NOMO-1 (cell line): ENCODE data around the gene TMEM178B.
"Not testable (repeated sequence)": the region's sequence is repeated elsewhere in the genome, so short reads cannot be mapped to it uniquely, and the experiment has no call there.

Experiments
- DNase-seq, 2 experiments: peaks; one replicate each; lab custom pipeline; 2025; ENCODE audit not compliant: unreplicated experiment in 2 of 2; lab: John Stamatoyannopoulos, UW

Gene TMEM178B

GRCh38 chr7:141073173-141073640, 657 bp upstream of the TMEM178B start:
- DNase-seq, result no peak

DNA sequence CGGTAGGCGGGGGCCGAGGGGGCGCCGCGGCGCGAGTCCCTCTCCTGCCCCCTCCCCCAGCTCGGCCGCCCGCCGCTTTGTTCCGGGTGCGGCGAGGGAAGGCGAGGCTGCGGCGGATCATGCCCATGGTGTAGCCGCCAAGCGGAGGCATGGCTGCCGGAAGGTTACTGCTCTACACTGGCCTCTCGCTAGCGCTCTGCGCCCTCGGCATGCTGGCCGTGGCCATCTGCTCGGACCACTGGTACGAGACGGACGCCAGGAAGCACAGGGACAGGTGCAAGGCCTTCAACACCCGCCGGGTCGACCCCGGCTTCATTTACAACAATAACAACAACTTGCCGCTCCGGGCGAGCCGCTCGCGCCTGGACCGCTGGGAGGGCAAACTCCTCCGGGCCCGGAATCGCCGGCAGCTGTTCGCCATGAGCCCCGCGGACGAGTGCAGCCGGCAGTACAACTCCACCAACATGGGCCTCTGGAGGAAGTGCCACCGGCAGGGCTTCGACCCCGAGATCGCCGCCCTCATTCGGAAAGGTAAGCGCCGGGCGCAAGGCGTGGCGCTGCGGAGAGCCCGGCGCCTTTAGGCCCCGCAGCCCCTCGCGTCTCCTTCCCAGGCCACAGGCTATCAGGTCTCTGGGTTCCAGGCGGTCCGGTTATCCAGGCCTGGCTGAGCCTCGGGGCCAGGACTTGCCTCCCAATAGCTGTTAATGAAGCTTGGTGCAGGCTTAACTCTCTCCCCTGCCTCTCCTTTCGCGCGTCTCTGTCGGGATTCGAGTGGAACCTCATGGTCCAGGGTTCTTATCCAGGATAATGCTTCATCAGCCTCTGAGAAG, 513 bp downstream of the TMEM178B start:
- DNase-seq, result no peak

DNA sequence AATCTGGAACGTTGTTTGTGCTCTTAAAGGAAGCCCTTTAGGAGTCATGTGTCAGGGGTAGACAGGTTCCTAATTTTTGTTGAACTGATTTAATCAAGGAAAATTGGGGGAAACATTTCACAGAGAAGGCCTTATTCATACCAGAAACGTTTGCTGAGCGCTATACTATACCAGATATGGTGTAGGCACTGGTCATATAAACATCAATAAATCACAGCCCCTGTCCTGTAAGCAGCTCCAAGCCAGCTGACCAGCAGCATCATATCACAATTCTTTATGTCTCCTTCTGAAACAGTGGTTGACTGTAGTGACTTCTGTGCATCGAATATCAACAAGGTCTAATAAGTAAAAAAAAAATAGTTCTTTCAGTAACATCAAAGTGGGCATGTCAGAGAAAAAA, 1.1 kb downstream of the TMEM178B start:
- no peak for DNase-seq

GRCh38 chr7:141076377-141076776, 2.5 kb downstream of the TMEM178B start:
- DNase-seq, result no peak

GRCh38 chr7:141079219-141079618, 5.4 kb downstream of the TMEM178B start:
- DNase-seq, result no peak

DNA sequence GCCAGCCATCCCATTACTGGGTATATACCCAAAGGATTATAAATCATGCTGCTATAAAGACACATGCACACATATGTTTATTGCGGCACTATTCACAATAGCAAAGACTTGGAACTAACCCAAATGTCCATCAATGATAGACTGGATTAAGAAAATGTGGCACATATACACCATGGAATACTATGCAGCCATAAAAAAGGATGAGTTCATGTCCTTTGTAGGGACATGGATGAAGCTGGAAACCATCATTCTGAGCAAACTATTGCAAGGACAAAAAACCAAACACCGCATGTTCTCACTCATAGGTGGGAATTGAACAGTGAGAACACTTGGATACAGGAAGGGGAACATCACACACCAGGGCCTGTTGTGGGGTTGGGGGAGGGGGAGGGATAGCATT, 15.6 kb downstream of the TMEM178B start:
- not testable (repeated sequence) for DNase-seq

GRCh38 chr7:141094336-141095070, 20.6 kb downstream of the TMEM178B start:
- DNase-seq, result no peak

DNA sequence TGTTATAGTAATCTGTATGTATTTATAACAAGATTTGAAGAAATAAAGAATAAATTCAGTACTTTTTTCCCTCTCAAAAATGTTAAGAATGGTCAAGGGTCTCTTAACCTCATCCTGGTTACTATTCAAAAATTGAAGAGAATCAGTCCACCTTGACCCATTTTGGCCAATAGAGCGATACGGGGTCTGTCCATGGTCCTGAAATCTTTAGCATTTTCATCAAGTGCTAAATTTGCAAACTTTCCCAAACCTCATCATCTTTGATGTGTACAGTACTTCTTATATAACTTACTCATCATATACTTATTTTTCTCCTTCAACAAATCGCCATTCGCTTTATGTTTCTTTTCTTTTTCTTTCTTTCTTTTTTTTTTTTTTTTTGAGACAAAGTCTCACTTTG, 23.6 kb downstream of the TMEM178B start:
- no peak for DNase-seq

DNA sequence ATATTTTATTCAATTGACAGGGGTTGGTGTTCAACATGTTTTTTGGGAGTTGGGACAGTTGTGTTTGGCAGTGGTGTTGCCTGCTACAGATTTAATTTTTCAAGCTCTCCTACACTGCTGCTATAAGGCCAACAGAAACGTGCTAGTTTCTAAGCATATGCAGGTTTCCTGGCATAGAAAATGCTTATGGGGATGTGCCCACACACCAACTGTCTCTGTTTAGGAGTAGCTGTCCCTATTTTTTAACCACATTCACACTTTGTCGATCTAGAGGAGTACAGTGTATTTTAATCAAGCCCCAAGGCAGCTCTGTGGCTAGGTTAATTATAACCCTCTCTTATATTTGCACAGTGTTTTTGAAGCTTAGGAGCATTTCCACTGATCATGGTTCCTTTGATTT, 28.6 kb downstream of the TMEM178B start:
- no peak for DNase-seq

DNA sequence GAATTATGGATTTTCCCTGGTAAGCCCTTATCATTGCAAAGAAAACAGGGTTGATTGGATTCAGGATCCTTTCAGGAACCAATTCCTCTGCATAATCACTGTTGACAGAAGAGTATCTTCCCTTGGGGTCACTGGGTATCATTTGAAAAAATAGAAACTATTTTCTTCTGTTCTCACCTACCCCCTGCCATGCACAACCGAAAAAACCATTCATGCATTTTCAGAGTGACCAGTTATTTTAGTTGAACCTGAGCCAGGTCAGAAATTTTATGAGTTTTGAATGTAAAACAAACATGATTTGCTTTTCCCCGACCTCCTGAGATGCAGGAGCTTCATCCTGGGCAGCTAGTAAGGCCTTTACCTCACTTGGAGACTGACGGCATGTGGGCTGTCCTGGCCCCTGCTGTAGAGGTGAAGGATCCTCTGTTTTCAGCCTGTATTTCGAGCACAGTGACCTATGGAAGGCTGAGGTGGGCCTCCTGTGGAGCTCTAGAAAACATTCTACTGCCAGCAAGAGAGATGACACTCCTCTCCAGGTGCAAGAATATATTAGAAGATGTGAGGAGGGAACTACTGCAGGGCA, 30.1 kb downstream of the TMEM178B start:
- no peak for DNase-seq

DNA sequence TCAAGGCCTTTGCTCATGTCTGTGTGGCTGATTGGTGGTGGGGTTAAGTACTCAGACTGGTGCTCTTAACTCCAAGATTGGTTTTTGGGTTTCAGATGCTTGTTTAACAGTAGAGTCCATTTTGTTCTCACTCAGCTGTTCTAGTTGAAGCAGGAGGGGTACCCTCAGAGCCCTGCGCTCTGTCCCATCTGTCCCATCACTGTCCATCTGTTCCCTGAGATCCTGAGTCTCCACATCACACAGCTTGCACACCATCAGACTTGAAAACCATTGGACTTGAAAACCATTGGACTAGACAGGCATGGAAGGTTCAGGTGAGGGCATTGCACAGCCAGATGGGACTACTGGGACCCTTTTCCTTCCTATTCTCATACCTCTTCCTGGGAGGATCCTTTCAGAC, 39.3 kb downstream of the TMEM178B start:
- DNase-seq, result no peak

- DNase-seq, result no peak
Measured at GRCh38 chr7:141114029-141114664, 40.3 kb downstream of the TMEM178B start.

GRCh38 chr7:141115965-141116364, 42.1 kb downstream of the TMEM178B start:
- no peak for DNase-seq

DNA sequence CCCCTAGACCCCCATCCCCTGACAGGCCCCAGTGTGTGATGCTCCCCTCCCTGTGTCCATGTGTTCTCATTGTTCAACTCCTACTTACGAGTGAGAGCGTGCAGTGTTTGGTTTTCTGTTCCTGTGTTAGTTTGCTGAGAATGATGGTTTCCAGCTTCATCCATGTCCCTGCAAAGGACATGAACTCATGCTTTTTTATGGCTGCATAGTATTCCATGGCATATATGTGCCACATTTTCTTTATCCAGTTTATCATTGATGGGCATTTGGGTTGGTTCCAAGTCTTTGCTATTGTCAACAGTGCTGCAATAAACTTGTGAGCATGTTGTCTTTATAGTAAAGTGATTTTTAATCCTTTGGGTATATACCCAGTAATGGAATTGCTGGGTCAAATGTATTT, 42.8 kb downstream of the TMEM178B start:
- not testable (repeated sequence) for DNase-seq

- no peak for DNase-seq
Measured at GRCh38 chr7:141118767-141119166, 44.9 kb downstream of the TMEM178B start.

GRCh38 chr7:141119187-141119586, 45.3 kb downstream of the TMEM178B start:
- no peak for DNase-seq

- DNase-seq, result no peak
Measured at GRCh38 chr7:141122736-141123135, 48.9 kb downstream of the TMEM178B start.

GRCh38 chr7:141123522-141123921, 49.7 kb downstream of the TMEM178B start:
- DNase-seq, result no peak

DNA sequence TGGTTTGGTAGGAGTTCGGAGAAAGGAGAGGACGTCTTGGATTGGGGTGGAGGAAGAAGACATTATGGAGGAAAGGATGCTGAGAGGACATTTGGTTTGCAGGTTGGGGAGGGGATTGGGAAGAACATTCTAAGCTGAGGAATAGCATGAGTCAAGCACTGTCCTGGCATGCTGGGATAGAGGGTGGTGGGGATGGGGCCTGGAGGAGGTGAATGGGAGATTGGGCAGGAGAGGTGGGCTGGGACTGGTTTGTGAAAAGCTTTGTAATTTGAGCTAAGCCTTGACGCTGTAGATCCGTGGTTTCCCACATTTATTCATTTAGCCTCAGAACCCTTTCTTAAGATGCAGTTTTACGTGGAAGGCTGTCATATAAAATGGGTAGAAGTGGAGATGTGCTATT, 52.2 kb downstream of the TMEM178B start:
- DNase-seq, result no peak

- DNase-seq, result no peak
Measured at GRCh38 chr7:141128506-141128905, 54.6 kb downstream of the TMEM178B start.

GRCh38 chr7:141128931-141129330, 55.1 kb downstream of the TMEM178B start:
- no peak for DNase-seq
